IMR-90 (cell line): ENCODE data around the gene PCK1.

Source experiments
- BHLHE40 ChIP-seq: fragments of 150-350 bp; IDR thresholded peaks from 2 replicates; pipeline ENCODE4 v1.6.1; 2016; ENCODE audit warnings: mild to moderate bottlenecking, low read depth, low read length
- MXI1 ChIP-seq: IDR thresholded peaks from 2 replicates; pipeline ENCODE4 v1.6.1; 2012; ENCODE audit warnings: low read depth, mild to moderate bottlenecking, low read length, moderate library complexity, borderline replicate concordance
- NFE2L2 ChIP-seq: fragments of 150-350 bp; IDR thresholded peaks from 2 replicates; pipeline ENCODE4 v1.6.1; 2016; ENCODE audit warnings: low read depth, mild to moderate bottlenecking, low read length
- POLR2A ChIP-seq: IDR thresholded peaks from 2 replicates; pipeline ENCODE4 v1.6.1; 2012; ENCODE audit warnings: mild to moderate bottlenecking, low read depth, low read length
- RCOR1 ChIP-seq: IDR thresholded peaks from 2 replicates; pipeline ENCODE4 v1.6.1; 2012; ENCODE audit warnings: mild to moderate bottlenecking, low read length, improper control_type of control experiment; ENCODE audit not compliant: insufficient replicate concordance
- RFX5 ChIP-seq: IDR thresholded peaks from 2 replicates; pipeline ENCODE4 v1.8.0; 2012; ENCODE audit warnings: low read depth, mild to moderate bottlenecking, low read length, moderate library complexity
- SMC3 ChIP-seq: fragments of 150-350 bp; IDR thresholded peaks from 2 replicates; pipeline ENCODE4 v1.6.1; 2016; ENCODE audit warnings: low read depth, mild to moderate bottlenecking, antibody characterized with exemption, low read length, moderate library complexity
- TF ChIP-seq, protein P1 (sequence below): conservative IDR thresholded peaks from 2 replicates; pipeline ENCODE4 v1.5.1; 2012; ENCODE audit warnings: mild to moderate bottlenecking, low read depth, low read length, improper control_type of control experiment
- TF ChIP-seq, protein P2 (sequence below): fragments of 150-350 bp; IDR thresholded peaks from 2 replicates; pipeline ENCODE4 v1.6.1; 2017; ENCODE audit warnings: mild to moderate bottlenecking, antibody characterized with exemption, low read length, low read depth

DNA sequence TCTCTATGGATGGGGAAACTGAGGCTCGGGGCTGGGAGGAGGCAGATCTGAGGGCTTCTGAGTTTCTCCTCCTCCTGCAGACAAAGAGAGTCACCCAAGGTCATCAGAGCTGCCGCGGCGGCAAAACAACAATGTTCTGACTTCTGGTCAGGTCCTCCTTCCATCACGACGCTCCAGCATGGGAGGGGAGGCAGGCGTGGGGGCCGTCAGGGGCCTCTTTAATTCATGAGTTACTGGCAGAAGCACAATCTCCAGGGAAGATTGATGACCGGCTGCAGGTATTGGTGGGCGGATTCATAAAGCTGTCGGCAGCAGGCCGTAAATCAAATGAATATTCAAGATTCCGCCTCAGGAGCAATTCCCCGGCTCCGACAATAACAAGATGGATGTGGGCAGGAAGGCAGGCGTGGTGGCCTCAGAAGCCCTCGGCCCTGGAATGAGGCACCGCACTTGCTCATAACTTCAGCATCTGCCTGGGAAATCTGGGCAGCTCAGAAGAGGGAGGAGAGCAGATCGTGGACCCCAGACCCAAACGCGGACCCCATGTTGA, 19.1 kb downstream of the PCK1 start:
- TF ChIP-seq, protein P1, sequence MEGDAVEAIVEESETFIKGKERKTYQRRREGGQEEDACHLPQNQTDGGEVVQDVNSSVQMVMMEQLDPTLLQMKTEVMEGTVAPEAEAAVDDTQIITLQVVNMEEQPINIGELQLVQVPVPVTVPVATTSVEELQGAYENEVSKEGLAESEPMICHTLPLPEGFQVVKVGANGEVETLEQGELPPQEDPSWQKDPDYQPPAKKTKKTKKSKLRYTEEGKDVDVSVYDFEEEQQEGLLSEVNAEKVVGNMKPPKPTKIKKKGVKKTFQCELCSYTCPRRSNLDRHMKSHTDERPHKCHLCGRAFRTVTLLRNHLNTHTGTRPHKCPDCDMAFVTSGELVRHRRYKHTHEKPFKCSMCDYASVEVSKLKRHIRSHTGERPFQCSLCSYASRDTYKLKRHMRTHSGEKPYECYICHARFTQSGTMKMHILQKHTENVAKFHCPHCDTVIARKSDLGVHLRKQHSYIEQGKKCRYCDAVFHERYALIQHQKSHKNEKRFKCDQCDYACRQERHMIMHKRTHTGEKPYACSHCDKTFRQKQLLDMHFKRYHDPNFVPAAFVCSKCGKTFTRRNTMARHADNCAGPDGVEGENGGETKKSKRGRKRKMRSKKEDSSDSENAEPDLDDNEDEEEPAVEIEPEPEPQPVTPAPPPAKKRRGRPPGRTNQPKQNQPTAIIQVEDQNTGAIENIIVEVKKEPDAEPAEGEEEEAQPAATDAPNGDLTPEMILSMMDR = no peak
- TF ChIP-seq, protein P2, sequence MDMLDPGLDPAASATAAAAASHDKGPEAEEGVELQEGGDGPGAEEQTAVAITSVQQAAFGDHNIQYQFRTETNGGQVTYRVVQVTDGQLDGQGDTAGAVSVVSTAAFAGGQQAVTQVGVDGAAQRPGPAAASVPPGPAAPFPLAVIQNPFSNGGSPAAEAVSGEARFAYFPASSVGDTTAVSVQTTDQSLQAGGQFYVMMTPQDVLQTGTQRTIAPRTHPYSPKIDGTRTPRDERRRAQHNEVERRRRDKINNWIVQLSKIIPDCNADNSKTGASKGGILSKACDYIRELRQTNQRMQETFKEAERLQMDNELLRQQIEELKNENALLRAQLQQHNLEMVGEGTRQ = no peak
- TF ChIP-seq RCOR1 = no peak
- TF ChIP-seq POLR2A = no peak
- no peak for TF ChIP-seq RFX5
- no peak for TF ChIP-seq NFE2L2
- no peak for TF ChIP-seq MXI1
- no peak for TF ChIP-seq BHLHE40
- TF ChIP-seq SMC3 = no peak
